ENCODE data around the gene SRL.
"Not testable (repeated sequence)": the region's sequence is repeated elsewhere in the genome, so short reads cannot be mapped to it uniquely, and the experiment has no call there.

The SRL gene

GRCh38 chr16:4260360-4260759 lies 18.5 kb upstream of the SRL start:
- Mint-ChIP-seq H3K9me3 (no peaks in the 10 kb centered on the region), H3K4me1 (peaks cover 29% of the 10 kb centered on the region), H3K4me3 (no peak overlapping the region), H3K36me3 (ENCODE audit: low read depth) (peaks cover 35% of the 10 kb centered on the region), H3K27me3 (ENCODE audit: low read depth, poor library complexity) (no peaks in the 10 kb centered on the region), H3K27ac (no peak overlapping the region)
- no peak for TF ChIP-seq CTCF (IDR thresholded peaks at IDR 0.05)
- DNase-seq, result no peak

GRCh38 chr16:4257646-4258556 lies 16.0 kb upstream of the SRL start:
- H3K27ac Mint-ChIP-seq, result peak overlapping the region; percentile 95
- no peak for DNase-seq
- TF ChIP-seq CTCF (IDR thresholded peaks at IDR 0.05), result no peak
- no peaks in the 10 kb centered on the region for H3K27me3 Mint-ChIP-seq (ENCODE audit: low read depth, poor library complexity)
- H3K36me3 Mint-ChIP-seq (ENCODE audit: low read depth), result peaks cover 35% of the 10 kb centered on the region
- no peak overlapping the region for H3K4me3 Mint-ChIP-seq
- H3K9me3 Mint-ChIP-seq, result no peaks in the 10 kb centered on the region
- H3K4me1 Mint-ChIP-seq, result peaks cover 15% of the 10 kb centered on the region

- Mint-ChIP-seq H3K4me3 (peak overlapping the region; percentile 90), H3K27me3 (ENCODE audit: low read depth, poor library complexity) (peaks cover 4% of the 10 kb centered on the region), H3K4me1 (peaks cover 17% of the 10 kb centered on the region), H3K9me3 (no peaks in the 10 kb centered on the region), H3K27ac (peak overlapping the region; percentile 98), H3K36me3 (ENCODE audit: low read depth) (peaks cover 8% of the 10 kb centered on the region)
- TF ChIP-seq CTCF (IDR thresholded peaks at IDR 0.05), result no peak
- DNase-seq, result peak; percentile 99
Observed at GRCh38 chr16:4253394-4254150, 11.7 kb upstream of the SRL start.

GRCh38 chr16:4253012-4253393 lies 11.1 kb upstream of the SRL start:
- not testable (repeated sequence) for H3K27ac Mint-ChIP-seq; H3K36me3 Mint-ChIP-seq (ENCODE audit: low read depth); DNase-seq; H3K9me3 Mint-ChIP-seq; H3K27me3 Mint-ChIP-seq (ENCODE audit: low read depth, poor library complexity)
- Mint-ChIP-seq H3K4me1 (peaks cover 16% of the 10 kb centered on the region), H3K4me3 (peak overlapping the region; percentile 90)

- H3K9me3 Mint-ChIP-seq, result no peaks in the 10 kb centered on the region
- no peaks in the 10 kb centered on the region for H3K36me3 Mint-ChIP-seq (ENCODE audit: low read depth)
- H3K4me3 Mint-ChIP-seq, result no peak overlapping the region
- DNase-seq, result no peak
- H3K27ac Mint-ChIP-seq, result no peak overlapping the region
- peaks cover 47% of the 10 kb centered on the region for H3K4me1 Mint-ChIP-seq
- H3K27me3 Mint-ChIP-seq (ENCODE audit: low read depth, poor library complexity), result peaks cover 8% of the 10 kb centered on the region
- TF ChIP-seq CTCF (IDR thresholded peaks at IDR 0.05), result no peak
Observed at GRCh38 chr16:4249530-4250308, 7.8 kb upstream of the SRL start.

GRCh38 chr16:4247460-4247784 lies 5.5 kb upstream of the SRL start:
- TF ChIP-seq CTCF (IDR thresholded peaks at IDR 0.05), result no peak
- peaks cover 66% of the 10 kb centered on the region for H3K4me1 Mint-ChIP-seq
- peaks cover 5% of the 10 kb centered on the region for H3K36me3 Mint-ChIP-seq (ENCODE audit: low read depth)
- no peak for DNase-seq
- H3K27ac Mint-ChIP-seq, result no peak overlapping the region
- peaks cover 11% of the 10 kb centered on the region for H3K9me3 Mint-ChIP-seq
- H3K4me3 Mint-ChIP-seq, result no peak overlapping the region
- peaks cover 8% of the 10 kb centered on the region for H3K27me3 Mint-ChIP-seq (ENCODE audit: low read depth, poor library complexity)
